HepG2 (cell line): Measurements from ENCODE around the gene PCNX4. TPM values are rescaled to one million over a fixed set of nuclear protein-coding genes. Genes with fewer than 3 reads are reported as not detected.

Experiments used
- AFF4 ChIP-seq: sonication (generic); formaldehyde crosslinking; IDR thresholded peaks from 2 replicates; pipeline ENCODE4 v1.4.0; 2020; ENCODE audit warnings: missing genetic modification reagents
- CBX5 ChIP-seq: sonication (generic); formaldehyde crosslinking; IDR thresholded peaks from 2 replicates; pipeline ENCODE4 v1.4.0; 2020; ENCODE audit warnings: missing genetic modification reagents, borderline replicate concordance
- ELK4 ChIP-seq: sonication (generic); formaldehyde crosslinking; IDR thresholded peaks from 2 replicates; pipeline ENCODE4 v1.9.0; 2021; ENCODE audit warnings: missing genetic modification reagents, borderline replicate concordance
- HIVEP1 ChIP-seq: sonication (generic); formaldehyde crosslinking; IDR thresholded peaks from 2 replicates; pipeline ENCODE4 v1.4.0; 2020; ENCODE audit warnings: mild to moderate bottlenecking, missing genetic modification reagents
- HNRNPUL1 ChIP-seq: fragments of 200-400 bp; formaldehyde crosslinking; IDR thresholded peaks from 2 replicates; pipeline ENCODE4 v1.6.1; 2017; ENCODE audit warnings: low read depth, mild to moderate bottlenecking, low read length, moderate library complexity
- LBX2 ChIP-seq: sonication (generic); formaldehyde crosslinking; IDR thresholded peaks from 2 replicates; pipeline ENCODE4 v1.5.0; 2020; ENCODE audit warnings: missing genetic modification reagents, mild to moderate bottlenecking, borderline replicate concordance
- MATR3 ChIP-seq: sonication (generic); formaldehyde crosslinking; IDR thresholded peaks from 2 replicates; pipeline ENCODE4 v1.4.0; 2020; ENCODE audit warnings: missing genetic modification reagents
- MEF2D ChIP-seq: sonication (generic); formaldehyde crosslinking; IDR thresholded peaks from 2 replicates; pipeline ENCODE4 v1.5.1; 2020; ENCODE audit warnings: mild to moderate bottlenecking, missing genetic modification reagents
- NFE2 ChIP-seq: sonication (generic); formaldehyde crosslinking; IDR thresholded peaks from 2 replicates; pipeline ENCODE4 v1.4.0; 2020; ENCODE audit warnings: missing genetic modification reagents
- NFE2L1 ChIP-seq: sonication (generic); formaldehyde crosslinking; IDR thresholded peaks from 2 replicates; pipeline ENCODE4 v1.4.0; 2020; ENCODE audit warnings: missing genetic modification reagents, mild to moderate bottlenecking, borderline replicate concordance
- NONO ChIP-seq, 2 experiments: fragments of 450-650 bp in 1 of 2; sonication (generic) in 1 of 2; formaldehyde crosslinking in 1 of 2; IDR thresholded peaks in 1 of 2; conservative IDR thresholded peaks in 1 of 2; 2 replicates each; pipeline versions ENCODE4 v1.6.1 to v1.8.0; 2017 to 2022; ENCODE audit warnings: mild to moderate bottlenecking in 1 of 2, missing genetic modification reagents in 1 of 2, moderate library complexity in 1 of 2
- ONECUT2 ChIP-seq: sonication (generic); formaldehyde crosslinking; IDR thresholded peaks from 2 replicates; pipeline ENCODE4 v1.4.0; 2020; ENCODE audit warnings: missing genetic modification reagents
- SIN3B ChIP-seq: fragments of 150-350 bp; IDR thresholded peaks from 2 replicates; pipeline ENCODE4 v1.6.1; 2014; ENCODE audit warnings: low read length
- TAF15 ChIP-seq: fragments of 200-400 bp; formaldehyde crosslinking; IDR thresholded peaks from one replicate; pipeline ENCODE4 v1.6.1; 2018; ENCODE audit warnings: mild to moderate bottlenecking, low read depth, low read length; ENCODE audit not compliant: poor library complexity, severe bottlenecking
- TFAP4 ChIP-seq: sonication (generic); IDR thresholded peaks from 2 replicates; pipeline ENCODE4 v1.6.1; 2016; ENCODE audit warnings: low read depth, borderline replicate concordance
- U2AF1 ChIP-seq: fragments of 200-400 bp; formaldehyde crosslinking; optimal IDR thresholded peaks from 2 replicates; pipeline ENCODE3; 2017; ENCODE audit warnings: mild to moderate bottlenecking, low read depth, low read length
- ZBTB37 ChIP-seq: sonication (generic); formaldehyde crosslinking; IDR thresholded peaks from 2 replicates; pipeline ENCODE4 v1.4.0; 2020; ENCODE audit warnings: mild to moderate bottlenecking, missing genetic modification reagents
- ZFP36L2 ChIP-seq: sonication (generic); formaldehyde crosslinking; IDR thresholded peaks from 2 replicates; pipeline ENCODE4 v1.4.0; 2020; ENCODE audit warnings: missing genetic modification reagents
- ZFY ChIP-seq: sonication (generic); formaldehyde crosslinking; IDR thresholded peaks from 2 replicates; pipeline ENCODE4 v1.4.0; 2020; ENCODE audit warnings: missing genetic modification reagents
- ZNF274 ChIP-seq: sonication (generic); formaldehyde crosslinking; IDR thresholded peaks from 2 replicates; pipeline ENCODE4 v1.5.1; 2020; ENCODE audit warnings: mild to moderate bottlenecking, missing genetic modification reagents
- ZNF337 ChIP-seq: sonication (generic); formaldehyde crosslinking; IDR thresholded peaks from 2 replicates; pipeline ENCODE4 v1.5.1; 2020; ENCODE audit warnings: missing genetic modification reagents, low read depth, mild to moderate bottlenecking, borderline replicate concordance
- ZNF589 ChIP-seq: sonication (generic); formaldehyde crosslinking; conservative IDR thresholded peaks from 2 replicates; pipeline ENCODE4 v1.8.0; 2022; ENCODE audit warnings: mild to moderate bottlenecking, moderate library complexity, missing genetic modification reagents
- polyA plus RNA-seq, 8 experiments: library from polyadenylated mRNA; depleted of rRNA in 3 of 8; stranded (reverse) in 7 of 8; unstranded in 1 of 8; fragments of >200 nt; fragmentation: Illumina TruSeq in 4 of 8; extraction: Trizol in 4 of 8; gene quantifications; 2 replicates each; pipeline versions ENCODE4 v1.2.1 to v1.2.3, GENCODE V29; 2011 to 2016; ENCODE audit warnings: low read depth in 4 of 8, missing spikeins in 1 of 8, mixed read lengths in 1 of 8; ENCODE audit not compliant: insufficient read depth in 1 of 8
- total RNA-seq, 5 experiments: library from RNA; depleted of rRNA; stranded (reverse); fragments of >200 nt; fragmentation: Illumina TruSeq; extraction: Trizol; gene quantifications; 2 replicates each; pipeline ENCODE4 v1.2.3, GENCODE V29; 2016; ENCODE audit warnings: low read depth in 1 of 5

The PCNX4 gene
- total and polyA plus RNA-seq, 2 of the 13 experiments (the other 11 are each of a cell fraction or from before 2014, with no cell fraction given), result 28.6 to 43.0 TPM

GRCh38 chr14:60164712-60165546 is 73.2 kb downstream of the PCNX4 start, which contains the start of gene DHRS7 (continued):
- TF ChIP-seq AFF4 (CRISPR knock-in tag), result no peak
- TF ChIP-seq ZNF274, result peak; percentile 87
- TF ChIP-seq ZBTB37 (CRISPR knock-in tag), result no peak
- no peak for TF ChIP-seq MEF2D
- TF ChIP-seq NFE2L1 (CRISPR knock-in tag), result no peak
- TF ChIP-seq ZNF589 (CRISPR knock-in tag), result no peak
- TF ChIP-seq MATR3 (CRISPR knock-in tag), result no peak
- no peak for TF ChIP-seq HNRNPUL1
- peak; percentile 65; the same call in 1 of the 2 replicates for TF ChIP-seq LBX2
- 0 out of 2 replicates have a peak, but pooled peaks have one; percentile 41 for TF ChIP-seq ZNF337 (CRISPR knock-in tag)
- peak; percentile 68; the same call in 1 of the 2 replicates for TF ChIP-seq HIVEP1 (CRISPR knock-in tag)
- no peak for TF ChIP-seq SIN3B
- peak; percentile 12; the same call in 1 of the 2 replicates for TF ChIP-seq TFAP4
- TF ChIP-seq ELK4 (CRISPR knock-in tag), result no peak
- peak; percentile 93 for TF ChIP-seq ZFY (CRISPR knock-in tag)
- no peak for TF ChIP-seq CBX5 (CRISPR knock-in tag)
- TF ChIP-seq U2AF1, result no peak
- TF ChIP-seq TAF15, result no peak
- TF ChIP-seq NFE2, result no peak
- TF ChIP-seq ONECUT2, result no peak
- TF ChIP-seq ZFP36L2 (CRISPR knock-in tag), result no peak
- no peak for TF ChIP-seq NONO (IDR thresholded peaks at IDR 0.05)
- peak; percentile 86 for TF ChIP-seq NONO (CRISPR knock-in tag; conservative IDR thresholded peaks at IDR 0.05)
